Left lung (tissue), 10 donors: ENCODE measurements around the gene SCGB3A2. TPM values are rescaled to one million over a fixed set of nuclear protein-coding genes. Genes with fewer than 3 reads are reported as not detected.

Experiments used
- ATAC-seq: fragments of 200-7000 bp; cut with Tn5 transposase; one replicate; pipeline ENCODE4 v1.9.1; 2020; ENCODE audit warnings: moderate library complexity
- DNase-seq, 4 donors: peaks; one replicate each; pipeline ENCODE4 v3.0.0-alpha.2; 2013 to 2020
- H3K27ac ChIP-seq, 2 donors: fragments of 200-600 bp; sonication (generic) in 1 of 2; one replicate each; pipeline versions ENCODE4 v1.5.0 to v1.8.0; 2020 to 2021
- H3K27me3 ChIP-seq, 2 donors: fragments of 200-600 bp; sonication (generic) in 1 of 2; one replicate each; pipeline versions ENCODE4 v1.5.0 to v1.8.0; 2020 to 2021
- H3K36me3 ChIP-seq, 2 donors: fragments of 200-600 bp; sonication (generic) in 1 of 2; one replicate each; pipeline versions ENCODE4 v1.5.0 to v1.8.0; 2020 to 2021
- H3K4me1 ChIP-seq, 2 donors: fragments of 200-600 bp; one replicate each; pipeline ENCODE4 v1.8.0; 2021
- H3K4me3 ChIP-seq, 2 donors: fragments of 200-600 bp; sonication (generic) in 1 of 2; one replicate each; pipeline versions ENCODE4 v1.5.0 to v1.8.0; 2020 to 2021; ENCODE audit warnings: mild to moderate bottlenecking in 1 of 2
- H3K9me3 ChIP-seq, 2 donors: fragments of 200-600 bp; sonication (generic) in 1 of 2; one replicate each; pipeline versions ENCODE4 v1.5.0 to v1.8.0; 2020 to 2021
- intact Hi-C, 2 donors: fragments of 100-400 bp; cut with DNase I; formaldehyde crosslinking; loops; one replicate each; pipeline versions ENCODE4 v1.11.2 to v1.14.2; 2022
- polyA plus RNA-seq, 6 donors: library from polyadenylated mRNA; unstranded; fragments of 120-200 nt; gene quantifications; one replicate each; pipeline ENCODE4 v1.2.1, GENCODE V29; 2013; ENCODE audit not compliant: insufficient read length in 6 of 6
- total RNA-seq, 2 donors: library from RNA; stranded (reverse); fragmentation: NEBNext Ultra II Directional; extraction: Animal tissue kit (Norgen Biotek cat#: 25700); gene quantifications; one replicate each; pipeline ENCODE4 v1.2.1, GENCODE V29; 2021
- TF ChIP-seq, protein P1 (sequence below), 2 donors: fragments of 200-600 bp; sonication (generic) in 1 of 2; IDR thresholded peaks; one replicate each; pipeline versions ENCODE4 v1.5.0 to v1.8.0; 2021; ENCODE audit warnings: antibody characterized with exemption in 2 of 2
- donor health status: DM: no; HTN: yes; CAD: no.
- donor health status: DM: no; HTN: no; CAD: no.

SCGB3A2 gene
- total and polyA plus RNA-seq, 8 donors: 76.6 to 2,625 (median 1,609) TPM

DNA sequence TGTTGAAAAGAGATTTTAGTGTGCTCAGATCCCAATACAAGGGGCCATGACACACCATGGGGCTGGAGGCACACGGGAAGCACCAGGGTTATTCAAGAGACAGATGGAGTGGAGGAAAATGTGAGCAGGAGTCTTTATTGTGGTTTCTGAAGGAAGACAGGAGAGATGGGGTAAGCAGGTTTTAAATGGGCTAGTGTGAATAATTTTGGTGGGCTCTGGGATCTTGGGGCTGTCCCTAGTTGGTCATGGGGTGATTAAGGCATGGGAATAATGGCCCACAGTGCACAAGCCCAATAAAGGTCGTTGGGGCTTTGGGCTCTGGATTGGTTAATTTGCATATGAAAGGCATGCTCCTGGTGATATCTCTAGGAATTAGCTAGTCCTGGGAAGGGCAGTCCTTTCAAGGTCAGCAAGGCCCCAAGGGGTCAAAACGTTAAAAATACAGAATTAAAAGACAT is 3.6 kb upstream of the SCGB3A2 start:
- H3K27ac ChIP-seq: no peak overlapping the region
- H3K4me3 ChIP-seq: no peak overlapping the region
- TF ChIP-seq, protein P1, sequence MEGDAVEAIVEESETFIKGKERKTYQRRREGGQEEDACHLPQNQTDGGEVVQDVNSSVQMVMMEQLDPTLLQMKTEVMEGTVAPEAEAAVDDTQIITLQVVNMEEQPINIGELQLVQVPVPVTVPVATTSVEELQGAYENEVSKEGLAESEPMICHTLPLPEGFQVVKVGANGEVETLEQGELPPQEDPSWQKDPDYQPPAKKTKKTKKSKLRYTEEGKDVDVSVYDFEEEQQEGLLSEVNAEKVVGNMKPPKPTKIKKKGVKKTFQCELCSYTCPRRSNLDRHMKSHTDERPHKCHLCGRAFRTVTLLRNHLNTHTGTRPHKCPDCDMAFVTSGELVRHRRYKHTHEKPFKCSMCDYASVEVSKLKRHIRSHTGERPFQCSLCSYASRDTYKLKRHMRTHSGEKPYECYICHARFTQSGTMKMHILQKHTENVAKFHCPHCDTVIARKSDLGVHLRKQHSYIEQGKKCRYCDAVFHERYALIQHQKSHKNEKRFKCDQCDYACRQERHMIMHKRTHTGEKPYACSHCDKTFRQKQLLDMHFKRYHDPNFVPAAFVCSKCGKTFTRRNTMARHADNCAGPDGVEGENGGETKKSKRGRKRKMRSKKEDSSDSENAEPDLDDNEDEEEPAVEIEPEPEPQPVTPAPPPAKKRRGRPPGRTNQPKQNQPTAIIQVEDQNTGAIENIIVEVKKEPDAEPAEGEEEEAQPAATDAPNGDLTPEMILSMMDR (IDR thresholded peaks at IDR 0.05): no peak
- no peak for DNase-seq
- H3K4me1 ChIP-seq: no peaks in the 10 kb centered on the region
- ATAC-seq: no peak
- H3K36me3 ChIP-seq: no peaks in the 10 kb centered on the region
- intact Hi-C loops: no loop called here
- H3K9me3 ChIP-seq: no peaks in the 10 kb centered on the region
- H3K27me3 ChIP-seq: no peaks in the 10 kb centered on the region

DNA sequence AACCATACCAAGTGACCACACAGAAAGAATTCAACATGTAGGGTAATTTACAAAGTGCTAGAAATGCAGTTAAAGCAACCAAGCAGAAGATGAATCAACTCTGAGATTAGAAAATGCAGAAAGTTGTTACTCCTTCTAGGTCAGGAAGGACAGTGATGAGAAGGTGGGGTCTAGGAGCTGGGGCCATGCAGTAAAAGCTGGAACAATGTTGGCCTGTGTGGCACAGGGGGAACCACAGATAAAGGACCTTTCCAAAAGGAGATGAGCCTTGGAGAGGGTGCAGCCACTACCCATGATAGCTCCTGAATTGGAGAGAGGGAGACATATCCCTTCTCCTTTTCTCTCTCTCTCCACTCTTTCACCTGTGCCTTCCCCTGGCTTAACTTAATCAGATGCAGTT is 2.4 kb upstream of the SCGB3A2 start:
- DNase-seq (no peak), ATAC-seq (no peak)
- intact Hi-C loops: no loop called here
- Histone ChIP-seq H3K4me3 (no peak overlapping the region), H3K9me3 (no peaks in the 10 kb centered on the region), H3K27ac (no peak overlapping the region), H3K36me3 (no peaks in the 10 kb centered on the region), H3K27me3 (no peaks in the 10 kb centered on the region), H3K4me1 (no peaks in the 10 kb centered on the region)
- TF ChIP-seq, protein P1 (IDR thresholded peaks at IDR 0.05): no peak

DNA sequence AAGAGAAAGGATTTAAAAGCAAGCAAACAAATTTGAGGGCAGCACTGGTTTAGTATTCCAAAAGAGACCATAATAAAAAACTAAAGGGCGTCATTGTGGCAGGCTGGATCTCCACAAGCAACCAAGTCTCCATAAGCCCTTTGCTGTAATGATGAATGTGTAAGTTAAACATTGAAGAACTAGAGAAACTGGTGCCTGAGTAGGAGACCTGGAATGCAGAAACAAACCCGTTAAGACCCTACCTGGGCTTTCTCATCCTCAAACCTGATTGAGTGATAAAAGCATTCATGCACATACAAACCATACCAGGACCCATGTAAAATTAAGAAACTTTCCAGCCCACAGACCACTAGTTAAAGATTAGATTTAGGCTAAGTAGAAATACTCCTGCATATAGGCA is 1.9 kb upstream of the SCGB3A2 start:
- no peak for ATAC-seq
- Histone ChIP-seq H3K36me3 (no peaks in the 10 kb centered on the region), H3K9me3 (no peaks in the 10 kb centered on the region), H3K4me1 (no peaks in the 10 kb centered on the region), H3K27ac (no peak overlapping the region), H3K4me3 (no peak overlapping the region), H3K27me3 (no peaks in the 10 kb centered on the region)
- TF ChIP-seq, protein P1 (IDR thresholded peaks at IDR 0.05): no peak
- DNase-seq: no peak
- intact Hi-C loops: no loop called here

DNA sequence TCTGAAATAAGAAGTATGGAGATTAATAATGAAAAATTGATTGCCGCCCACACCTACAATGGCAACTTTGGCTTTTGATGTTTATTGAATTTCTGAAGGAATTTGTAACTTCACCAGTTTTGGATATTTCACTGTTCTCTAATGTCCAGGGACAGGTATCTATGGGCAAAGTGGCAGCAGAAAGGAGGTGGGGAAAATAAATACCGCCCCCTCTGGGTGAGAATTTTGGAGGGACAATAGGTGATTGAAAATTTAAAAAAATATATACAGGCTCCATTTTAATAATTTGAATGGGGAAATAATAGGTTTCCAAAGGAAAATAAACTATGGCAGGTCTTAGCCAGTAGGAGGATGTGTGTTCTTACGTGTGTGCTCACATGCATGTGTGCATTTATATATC is 1.3 kb downstream of the SCGB3A2 start:
- TF ChIP-seq, protein P1 (IDR thresholded peaks at IDR 0.05): no peak
- DNase-seq (no peak), ATAC-seq (no peak)
- Histone ChIP-seq H3K9me3 (no peaks in the 10 kb centered on the region), H3K27me3 (no peaks in the 10 kb centered on the region), H3K36me3 (no peaks in the 10 kb centered on the region), H3K4me3 (no peak overlapping the region), H3K27ac (no peak overlapping the region), H3K4me1 (no peaks in the 10 kb centered on the region)
- intact Hi-C loops: loop anchor here in 1 of 2 donors (10.0 kb wide), 1 partner anchor 55 kb away; no protein-coding TSS in a partner anchor

DNA sequence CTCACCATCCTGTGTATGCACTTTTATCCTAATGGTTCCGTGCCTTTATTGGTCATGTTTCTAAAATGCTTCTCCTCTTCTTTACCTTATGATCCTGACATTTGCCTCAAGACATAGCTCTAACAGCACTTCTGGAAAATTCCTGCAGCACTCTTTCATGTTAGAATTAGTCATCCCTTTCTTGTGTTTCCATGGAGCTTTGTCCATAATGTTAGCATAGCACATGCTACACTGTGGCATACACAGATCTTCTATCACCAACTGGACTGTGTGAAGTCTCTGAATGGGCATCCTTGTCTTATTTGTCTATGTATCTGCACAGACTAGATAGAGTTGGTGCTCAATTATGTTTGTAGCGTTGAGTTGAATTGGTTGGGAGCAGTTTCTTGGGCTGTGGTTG is 2.0 kb downstream of the SCGB3A2 start:
- Histone ChIP-seq H3K27me3 (no peaks in the 10 kb centered on the region), H3K9me3 (no peaks in the 10 kb centered on the region), H3K36me3 (no peaks in the 10 kb centered on the region), H3K4me3 (no peak overlapping the region), H3K4me1 (no peaks in the 10 kb centered on the region), H3K27ac (no peak overlapping the region)
- ATAC-seq (no peak), DNase-seq (no peak)
- TF ChIP-seq, protein P1 (IDR thresholded peaks at IDR 0.05): no peak
- intact Hi-C loops: loop anchor here in 1 of 2 donors (10.0 kb wide), 1 partner anchor 54 kb away; no protein-coding TSS in a partner anchor
